ENCODE data around the gene ATP2C1.

ATP2C1 gene

DNA sequence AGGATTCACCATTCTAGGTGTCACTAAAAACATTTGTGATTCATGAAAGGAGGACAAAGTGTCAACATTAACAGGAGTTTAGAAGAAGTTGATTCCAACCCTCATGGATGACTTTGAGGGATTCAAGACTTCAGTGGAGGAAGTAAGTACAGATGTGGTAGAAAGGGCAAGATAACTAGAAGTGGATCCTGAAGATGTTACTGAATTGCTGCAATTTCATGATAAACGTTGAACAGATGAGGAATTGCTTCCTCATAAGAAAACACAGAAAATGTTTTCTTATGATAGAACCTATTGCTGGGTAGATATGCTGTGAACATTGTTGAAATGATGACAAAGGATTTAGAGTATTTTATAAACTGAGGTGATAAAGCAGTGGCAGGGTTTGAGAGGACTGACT is 23.5 kb upstream of the ATP2C1 start:
- H3K27ac ChIP-seq (ENCODE audit: low read depth, low read length), result no peak overlapping the region
- H3K27me3 ChIP-seq (ENCODE audit: low read length), result no peaks in the 10 kb centered on the region
- H4K20me1 ChIP-seq (ENCODE audit: low read depth, low read length), result no peaks in the 10 kb centered on the region
- no peaks in the 10 kb centered on the region for H3K79me2 ChIP-seq (ENCODE audit: insufficient read depth, low read length)
- no peaks in the 10 kb centered on the region for H3K36me3 ChIP-seq (ENCODE audit: low read length)
- H3K4me3 ChIP-seq (ENCODE audit: insufficient read depth, low read length, poor library complexity, severe bottlenecking), result no peak overlapping the region
- no peaks in the 10 kb centered on the region for H3K9me3 ChIP-seq (ENCODE audit: insufficient read depth, low read length)
- no peak overlapping the region for H2AFZ ChIP-seq (ENCODE audit: low read depth, low read length, severe bottlenecking)
- H3K4me2 ChIP-seq (ENCODE audit: low read depth, low read length, poor library complexity, severe bottlenecking), result no peak overlapping the region
- TF ChIP-seq, protein P1, sequence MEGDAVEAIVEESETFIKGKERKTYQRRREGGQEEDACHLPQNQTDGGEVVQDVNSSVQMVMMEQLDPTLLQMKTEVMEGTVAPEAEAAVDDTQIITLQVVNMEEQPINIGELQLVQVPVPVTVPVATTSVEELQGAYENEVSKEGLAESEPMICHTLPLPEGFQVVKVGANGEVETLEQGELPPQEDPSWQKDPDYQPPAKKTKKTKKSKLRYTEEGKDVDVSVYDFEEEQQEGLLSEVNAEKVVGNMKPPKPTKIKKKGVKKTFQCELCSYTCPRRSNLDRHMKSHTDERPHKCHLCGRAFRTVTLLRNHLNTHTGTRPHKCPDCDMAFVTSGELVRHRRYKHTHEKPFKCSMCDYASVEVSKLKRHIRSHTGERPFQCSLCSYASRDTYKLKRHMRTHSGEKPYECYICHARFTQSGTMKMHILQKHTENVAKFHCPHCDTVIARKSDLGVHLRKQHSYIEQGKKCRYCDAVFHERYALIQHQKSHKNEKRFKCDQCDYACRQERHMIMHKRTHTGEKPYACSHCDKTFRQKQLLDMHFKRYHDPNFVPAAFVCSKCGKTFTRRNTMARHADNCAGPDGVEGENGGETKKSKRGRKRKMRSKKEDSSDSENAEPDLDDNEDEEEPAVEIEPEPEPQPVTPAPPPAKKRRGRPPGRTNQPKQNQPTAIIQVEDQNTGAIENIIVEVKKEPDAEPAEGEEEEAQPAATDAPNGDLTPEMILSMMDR (IDR thresholded peaks at IDR 0.05; ENCODE audit: insufficient read depth, low read length, poor library complexity, severe bottlenecking), result no peak
- no peak for TF ChIP-seq EZH2phosphoT487 (conservative IDR thresholded peaks at IDR 0.05; ENCODE audit: low read length)
- no peak overlapping the region for H3K9ac ChIP-seq (ENCODE audit: low read length)
- H3F3A ChIP-seq (ENCODE audit: insufficient read depth), result no peaks in the 10 kb centered on the region
- no peaks in the 10 kb centered on the region for H3K9me2 ChIP-seq (replicated peaks; ENCODE audit: insufficient read depth, low read length)

DNA sequence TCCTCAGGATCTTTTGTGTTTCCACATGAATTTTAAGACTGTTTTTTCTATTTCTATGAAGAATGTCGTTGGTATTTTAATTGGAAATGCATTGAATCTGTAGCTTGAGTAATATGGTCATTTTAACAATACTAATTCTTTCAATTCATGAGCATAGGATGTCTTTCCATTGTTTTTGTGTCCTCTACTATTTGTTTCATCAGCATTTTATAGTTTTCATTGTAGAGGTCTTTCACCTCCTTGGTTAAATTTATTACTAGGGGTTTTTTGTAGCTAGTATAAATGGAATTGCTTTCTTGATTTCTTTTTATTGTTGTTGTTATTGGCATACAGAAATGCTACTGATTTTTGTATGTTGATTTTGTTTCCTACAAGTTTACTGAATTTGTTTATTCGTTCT is 17.3 kb upstream of the ATP2C1 start:
- Histone ChIP-seq H3K27me3 (ENCODE audit: low read length) (no peaks in the 10 kb centered on the region), H2AFZ (ENCODE audit: low read depth, low read length, severe bottlenecking) (no peak overlapping the region), H3K27ac (ENCODE audit: low read depth, low read length) (no peak overlapping the region), H4K20me1 (ENCODE audit: low read depth, low read length) (no peaks in the 10 kb centered on the region), H3K9me2 (replicated peaks; ENCODE audit: insufficient read depth, low read length) (no peaks in the 10 kb centered on the region), H3K36me3 (ENCODE audit: low read length) (no peaks in the 10 kb centered on the region), H3K9ac (ENCODE audit: low read length) (no peak overlapping the region), H3K9me3 (ENCODE audit: insufficient read depth, low read length) (no peaks in the 10 kb centered on the region), H3K79me2 (ENCODE audit: insufficient read depth, low read length) (no peaks in the 10 kb centered on the region), H3K4me2 (ENCODE audit: low read depth, low read length, poor library complexity, severe bottlenecking) (no peak overlapping the region), H3K4me3 (ENCODE audit: insufficient read depth, low read length, poor library complexity, severe bottlenecking) (no peak overlapping the region), H3F3A (ENCODE audit: insufficient read depth) (no peaks in the 10 kb centered on the region)
- TF ChIP-seq EZH2phosphoT487 (conservative IDR thresholded peaks at IDR 0.05; ENCODE audit: low read length), result no peak
- TF ChIP-seq, protein P1 (IDR thresholded peaks at IDR 0.05; ENCODE audit: insufficient read depth, low read length, poor library complexity, severe bottlenecking), result no peak

DNA sequence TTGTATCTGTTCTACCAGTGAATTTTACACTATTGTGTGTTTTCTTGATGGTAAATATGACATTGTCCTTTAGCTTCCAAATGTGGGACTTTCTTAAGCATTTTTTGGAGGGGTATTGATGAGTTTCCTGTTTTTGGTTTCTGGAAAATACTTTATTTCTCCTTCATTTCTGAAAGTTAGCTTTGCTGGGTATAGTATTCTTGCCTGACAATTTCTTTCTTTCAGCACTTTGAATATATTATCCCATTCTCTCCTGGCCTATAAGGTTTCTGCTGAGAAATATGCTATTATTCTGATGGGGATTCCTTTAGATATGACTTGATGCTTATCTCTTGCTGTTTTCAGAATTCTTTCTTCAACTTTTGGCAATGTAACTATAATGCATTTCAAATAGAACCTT is 15.4 kb upstream of the ATP2C1 start:
- H3K9me2 ChIP-seq (replicated peaks; ENCODE audit: insufficient read depth, low read length), result no peaks in the 10 kb centered on the region
- no peak overlapping the region for H2AFZ ChIP-seq (ENCODE audit: low read depth, low read length, severe bottlenecking)
- H3F3A ChIP-seq (ENCODE audit: insufficient read depth), result no peaks in the 10 kb centered on the region
- H3K36me3 ChIP-seq (ENCODE audit: low read length), result no peaks in the 10 kb centered on the region
- H3K4me2 ChIP-seq (ENCODE audit: low read depth, low read length, poor library complexity, severe bottlenecking), result no peak overlapping the region
- H3K27me3 ChIP-seq (ENCODE audit: low read length), result no peaks in the 10 kb centered on the region
- no peak overlapping the region for H3K4me3 ChIP-seq (ENCODE audit: insufficient read depth, low read length, poor library complexity, severe bottlenecking)
- H3K9ac ChIP-seq (ENCODE audit: low read length), result no peak overlapping the region
- H4K20me1 ChIP-seq (ENCODE audit: low read depth, low read length), result no peaks in the 10 kb centered on the region
- no peaks in the 10 kb centered on the region for H3K79me2 ChIP-seq (ENCODE audit: insufficient read depth, low read length)
- TF ChIP-seq, protein P1 (IDR thresholded peaks at IDR 0.05; ENCODE audit: insufficient read depth, low read length, poor library complexity, severe bottlenecking), result no peak
- no peak for TF ChIP-seq EZH2phosphoT487 (conservative IDR thresholded peaks at IDR 0.05; ENCODE audit: low read length)
- no peak overlapping the region for H3K27ac ChIP-seq (ENCODE audit: low read depth, low read length)
- H3K9me3 ChIP-seq (ENCODE audit: insufficient read depth, low read length), result no peaks in the 10 kb centered on the region

Data from SU-DHL-6 (cell line).